ENCODE results near the gene CNP. TPM values are rescaled to one million over a fixed set of nuclear protein-coding genes. Genes with fewer than 3 reads are reported as not detected.

Gene CNP
- total RNA-seq, 1 donor from 2014 or later = 50.5 TPM

GRCh38 chr17:42025191-42025579 lies 58.6 kb downstream of the CNP start:
- DNase-seq (ENCODE audit: low spot score in 2 of 2) = no peak
- no peak for FAIRE-seq

DNA sequence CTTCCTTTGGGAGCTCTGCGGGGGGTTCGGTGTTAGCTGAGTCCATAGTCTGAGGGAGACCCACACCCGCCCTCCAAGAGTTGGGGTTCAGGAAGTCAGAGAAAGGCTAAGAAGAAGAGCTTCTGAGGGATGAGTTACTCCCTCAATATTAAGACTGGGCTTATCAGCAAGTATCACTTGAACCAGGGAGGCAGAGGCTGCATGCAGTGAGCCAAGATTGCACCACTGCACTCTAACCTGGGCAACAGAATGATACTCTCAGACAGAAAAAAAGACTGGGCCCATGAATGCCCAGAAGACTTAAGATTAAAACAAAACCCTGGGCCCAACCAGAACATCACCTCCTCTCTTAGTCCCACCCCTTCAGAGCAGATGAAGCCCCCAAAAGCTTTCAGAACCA lies 59.3 kb downstream of the CNP start:
- FAIRE-seq = no peak
- no peak for DNase-seq (ENCODE audit: low spot score in 2 of 2)

DNA sequence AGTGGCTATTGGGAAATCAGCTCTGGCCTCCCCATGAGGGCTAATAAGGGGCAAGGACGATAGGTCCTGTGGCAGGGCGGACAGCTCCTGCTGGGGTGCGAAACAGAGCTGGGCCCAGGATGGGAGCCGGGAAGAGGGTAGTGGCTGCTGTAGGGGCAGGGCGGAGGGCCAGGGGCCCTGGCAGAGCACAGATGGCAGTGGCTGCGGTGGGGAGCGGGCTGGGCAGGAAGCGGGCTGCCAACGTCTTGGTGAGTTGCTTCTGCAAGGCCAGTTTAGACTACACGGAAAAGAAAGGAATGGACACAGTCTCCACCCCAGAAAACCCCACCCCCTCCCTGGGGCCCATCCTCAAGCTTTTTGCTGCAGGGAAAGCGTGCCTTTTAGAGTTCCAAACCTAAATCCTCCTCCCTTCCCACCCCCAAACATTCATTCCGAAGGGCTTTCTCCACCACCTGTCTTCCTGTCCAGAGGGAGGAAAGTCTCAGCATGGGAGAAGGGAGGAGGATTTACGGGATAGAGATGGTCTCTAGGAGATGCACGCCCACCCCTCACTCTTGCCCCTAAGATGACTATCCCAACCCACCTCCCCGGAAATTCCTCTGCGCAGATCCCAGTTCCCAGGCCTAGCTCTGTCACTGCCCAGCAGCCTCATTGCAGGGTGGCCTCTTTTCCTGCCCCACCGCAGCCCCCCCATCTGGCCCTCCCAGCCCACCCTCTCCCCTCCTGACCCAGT lies 60.4 kb downstream of the CNP start:
- FAIRE-seq (no peak), DNase-seq (ENCODE audit: low spot score in 2 of 2) (no peak)

Other genes starting within 250 kb of the CNP start
- gene HAP1, start 232.2 kb upstream of the CNP start, total RNA-seq = under 0.01 TPM
- 33.8 TPM for gene JUP, start 180.1 kb upstream of the CNP start, total RNA-seq
- 10.2 TPM for gene P3H4, start 154.8 kb upstream of the CNP start, total RNA-seq
- 9.0 TPM for gene FKBP10, start 153.8 kb upstream of the CNP start, total RNA-seq
- 131 TPM for gene NT5C3B, start 130.6 kb upstream of the CNP start, total RNA-seq
- under 0.01 TPM for gene KLHL10, start 129.0 kb upstream of the CNP start, total RNA-seq
- 70.1 TPM for gene KLHL11, start 101.4 kb upstream of the CNP start, total RNA-seq
- 140 TPM for gene ACLY, start 47.8 kb upstream of the CNP start, total RNA-seq
- 3.3 TPM for gene ODAD4, start 36.2 kb upstream of the CNP start, total RNA-seq
- gene DNAJC7, start 50.6 kb downstream of the CNP start, total RNA-seq = 91.3 TPM
- 31.4 TPM for gene NKIRAS2, start 53.3 kb downstream of the CNP start, total RNA-seq
- 3.7 TPM for gene C17orf113, start 83.8 kb downstream of the CNP start, total RNA-seq
- gene ZNF385C, start 131.7 kb downstream of the CNP start, total RNA-seq = 0.41 TPM
- gene DHX58, start 145.9 kb downstream of the CNP start, total RNA-seq = 0.82 TPM
- 10.2 TPM for gene KAT2A, start 154.6 kb downstream of the CNP start, total RNA-seq
- under 0.01 TPM for gene HSPB9, start 156.0 kb downstream of the CNP start, total RNA-seq
- gene RAB5C, start 188.2 kb downstream of the CNP start, total RNA-seq = 39.1 TPM
- 0.41 TPM for gene KCNH4, start 214.3 kb downstream of the CNP start, total RNA-seq
- gene HCRT, start 218.7 kb downstream of the CNP start, total RNA-seq = 0.41 TPM
- 6.9 TPM for gene GHDC, start 227.7 kb downstream of the CNP start, total RNA-seq

Data from frontal cortex (tissue), 4 donors.